ENCODE measurements around the gene SCN5A. TPM values are rescaled to one million over a fixed set of nuclear protein-coding genes. Genes with fewer than 3 reads are reported as not detected.
"Not testable (repeated sequence)": the region's sequence is repeated elsewhere in the genome, so short reads cannot be mapped to it uniquely, and the experiment has no call there.

Gene SCN5A
- total RNA-seq, 4 donors from 2014 or later, result 0.50 to 1.7 (median 0.81) TPM; not detected in 1

- Histone ChIP-seq H3K36me3 (no peaks in the 10 kb centered on the region), H3K4me3 (no peak overlapping the region), H3K27me3 (peaks cover 3% of the 10 kb centered on the region), H3K4me1 (no peaks in the 10 kb centered on the region), H3K27ac (no peak overlapping the region), H3K9me3 (peaks cover 0 to 18% (median 0%) of the 10 kb centered on the region in 3 donors)
- TF ChIP-seq POLR2A (IDR thresholded peaks at IDR 0.05) (no peak), CTCF (IDR thresholded peaks at IDR 0.05) (no peak), EP300 (IDR thresholded peaks at IDR 0.05) (no peak), POLR2AphosphoS5 (IDR thresholded peaks at IDR 0.05) (no peak)
- 95% methylated on average over 9 of the region's 18 CpGs; no CpG with 5 or more reads in 1 of the 2 donors for WGBS, 2 donors (ENCODE audit: low coverage in 1 of 2)
- no peak for ATAC-seq
These were observed 74.1 kb downstream of the SCN5A start for GRCh38 chr3:38575279-38575843.

- no peaks in the 10 kb centered on the region for H3K36me3 ChIP-seq
These were observed 74.8 kb downstream of the SCN5A start for GRCh38 chr3:38574411-38575278.

GRCh38 chr3:38573556-38573955 is 75.9 kb downstream of the SCN5A start:
- H3K9me3 ChIP-seq, result peaks cover 0 to 18% (median 0%) of the 10 kb centered on the region in 3 donors
- H3K36me3 ChIP-seq, result no peaks in the 10 kb centered on the region
- 57 to 83% methylated on average over 1 of the region's 3 CpGs for WGBS, 2 donors (ENCODE audit: low coverage in 1 of 2)
- H3K4me3 ChIP-seq, result no peak overlapping the region
- H3K27ac ChIP-seq, result no peak overlapping the region
- H3K27me3 ChIP-seq, result peaks cover 3% of the 10 kb centered on the region
- H3K4me1 ChIP-seq, result no peaks in the 10 kb centered on the region
- TF ChIP-seq POLR2AphosphoS5 (IDR thresholded peaks at IDR 0.05), result no peak
- no peak for TF ChIP-seq POLR2A (IDR thresholded peaks at IDR 0.05)
- TF ChIP-seq EP300 (IDR thresholded peaks at IDR 0.05), result no peak
- no peak for TF ChIP-seq CTCF (IDR thresholded peaks at IDR 0.05)
- ATAC-seq, result no peak

More at GRCh38 chr3:38574411-38575278, 74.8 kb downstream of the SCN5A start:
- Histone ChIP-seq H3K27me3 (peaks cover 3% of the 10 kb centered on the region), H3K4me3 (no peak overlapping the region), H3K4me1 (no peaks in the 10 kb centered on the region), H3K9me3 (peaks cover 0 to 18% (median 0%) of the 10 kb centered on the region in 3 donors), H3K27ac (no peak overlapping the region)
- no peak for TF ChIP-seq POLR2A (IDR thresholded peaks at IDR 0.05)
- TF ChIP-seq POLR2AphosphoS5 (IDR thresholded peaks at IDR 0.05), result no peak
- TF ChIP-seq CTCF (IDR thresholded peaks at IDR 0.05), result no peak
- no peak for TF ChIP-seq EP300 (IDR thresholded peaks at IDR 0.05)
- WGBS, 2 donors (ENCODE audit: low coverage in 1 of 2), result 40 to 43% methylated on average over 1 of the region's 6 CpGs
- no peak for ATAC-seq

- Histone ChIP-seq H3K9me3 (peaks cover 0 to 18% (median 0%) of the 10 kb centered on the region in 3 donors), H3K36me3 (no peaks in the 10 kb centered on the region), H3K4me3 (no peak overlapping the region), H3K27ac (no peak overlapping the region), H3K4me1 (no peaks in the 10 kb centered on the region), H3K27me3 (peaks cover 3% of the 10 kb centered on the region)
- 88 to 96% methylated on average over 3 of the region's 3 CpGs for WGBS, 2 donors (ENCODE audit: low coverage in 1 of 2)
- TF ChIP-seq POLR2AphosphoS5 (IDR thresholded peaks at IDR 0.05) (no peak), EP300 (IDR thresholded peaks at IDR 0.05) (no peak)
- ATAC-seq, result no peak
These were observed 76.4 kb downstream of the SCN5A start for GRCh38 chr3:38573111-38573510.

GRCh38 chr3:38567498-38567897 is 82.0 kb downstream of the SCN5A start:
- H3K36me3 ChIP-seq, result no peaks in the 10 kb centered on the region
- no peaks in the 10 kb centered on the region for H3K9me3 ChIP-seq
- H3K4me3 ChIP-seq, result no peak overlapping the region
- H3K27me3 ChIP-seq, result no peaks in the 10 kb centered on the region
- 100% methylated on average over 1 of the region's 4 CpGs; no CpG with 5 or more reads in 1 of the 2 donors for WGBS, 2 donors (ENCODE audit: low coverage in 1 of 2)
- H3K27ac ChIP-seq, result no peak overlapping the region
- ATAC-seq, result no peak
- TF ChIP-seq POLR2AphosphoS5 (IDR thresholded peaks at IDR 0.05) (no peak), EP300 (IDR thresholded peaks at IDR 0.05) (no peak), CTCF (IDR thresholded peaks at IDR 0.05) (no peak), POLR2A (IDR thresholded peaks at IDR 0.05) (no peak)
- H3K4me1 ChIP-seq, result no peaks in the 10 kb centered on the region

GRCh38 chr3:38566794-38567193 is 82.7 kb downstream of the SCN5A start:
- not testable (repeated sequence) for H3K4me1 ChIP-seq, H3K27ac ChIP-seq, H3K4me3 ChIP-seq, H3K36me3 ChIP-seq, H3K27me3 ChIP-seq, ATAC-seq, H3K9me3 ChIP-seq
- 93% methylated on average over 5 of the region's 7 CpGs; no CpG with 5 or more reads in 1 of the 2 donors for WGBS, 2 donors (ENCODE audit: low coverage in 1 of 2)
